NCI-H748 (cell line): ENCODE results near the gene BORCS6.

ENCODE experiments used
- DNase-seq: peaks from one replicate; lab custom pipeline; 2025; ENCODE audit not compliant: unreplicated experiment; lab: John Stamatoyannopoulos, UW

BORCS6 gene

DNA sequence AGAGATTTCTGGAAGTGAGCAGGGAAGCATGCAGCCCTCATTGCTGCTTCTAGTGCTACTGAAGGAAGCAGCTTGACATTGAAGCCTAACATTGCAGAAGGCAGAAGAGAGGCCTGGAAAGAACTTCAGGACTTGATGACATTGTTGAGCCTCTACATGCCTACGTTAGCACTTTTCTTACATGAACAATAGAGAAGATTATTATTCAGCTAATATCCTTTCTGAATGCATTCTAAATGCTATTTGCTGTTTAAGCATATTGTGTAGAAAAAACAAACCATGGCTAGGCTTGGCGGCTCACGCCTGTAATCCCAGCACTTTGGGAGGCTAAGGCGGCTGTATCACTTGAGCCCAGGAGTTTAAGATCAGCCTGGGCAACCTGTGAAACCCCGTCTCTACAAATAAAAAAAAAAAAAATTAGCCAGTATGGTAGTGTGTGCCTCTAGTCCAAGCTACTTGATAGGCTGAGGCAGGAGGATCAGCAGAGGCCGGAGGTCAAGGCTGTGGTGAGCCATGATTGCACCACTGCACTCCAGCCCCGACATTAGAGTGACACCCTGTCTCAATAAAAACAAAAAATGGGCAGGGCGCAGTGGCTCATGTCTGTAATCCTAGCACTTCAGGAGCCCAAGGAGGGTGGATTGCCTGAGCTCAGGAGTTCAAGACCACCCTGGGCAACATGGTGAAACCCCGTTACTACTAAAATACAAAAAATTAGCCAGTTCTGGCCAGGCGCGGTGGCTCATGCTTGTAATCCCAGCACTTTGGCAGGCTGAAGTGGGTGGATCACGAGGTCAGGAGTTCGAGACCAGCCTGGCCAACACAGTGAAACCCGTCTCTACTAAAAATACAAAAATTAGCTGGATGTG, 22.6 kb upstream of the BORCS6 start:
- no peak for DNase-seq

DNA sequence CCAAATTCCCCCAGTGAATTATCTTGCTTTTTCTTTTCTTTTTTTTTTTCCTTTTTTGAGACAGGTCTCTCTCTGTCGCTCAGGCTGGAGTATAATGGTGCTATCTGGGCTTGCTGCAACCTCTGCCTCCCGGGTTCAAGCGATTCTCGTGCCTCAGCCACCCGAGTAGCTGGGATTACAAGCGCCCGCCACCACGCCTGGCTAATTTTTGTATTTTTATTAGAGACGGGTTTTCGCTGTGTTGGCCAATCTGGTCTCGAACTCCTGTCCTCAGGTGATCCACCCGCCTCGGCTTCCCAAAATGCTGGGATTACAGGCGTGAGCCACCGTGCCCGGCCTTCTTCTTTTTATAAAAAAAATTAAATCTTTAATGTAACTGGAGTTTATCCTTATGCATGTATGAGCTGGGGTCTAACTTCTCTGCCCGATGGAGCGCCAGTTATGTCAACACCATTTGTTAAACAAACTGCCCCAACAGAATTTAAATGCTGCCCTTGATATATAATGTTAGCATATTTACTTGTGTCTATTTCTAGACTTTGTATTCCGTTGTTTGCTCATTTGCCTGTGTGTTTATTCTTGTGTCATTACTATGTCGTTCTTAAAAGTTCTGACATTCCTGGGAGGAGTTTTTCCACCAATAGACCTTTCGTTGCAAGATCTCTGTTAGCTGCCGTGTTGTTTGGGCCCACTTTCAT, 20.9 kb upstream of the BORCS6 start:
- DNase-seq = peak; percentile 62

DNA sequence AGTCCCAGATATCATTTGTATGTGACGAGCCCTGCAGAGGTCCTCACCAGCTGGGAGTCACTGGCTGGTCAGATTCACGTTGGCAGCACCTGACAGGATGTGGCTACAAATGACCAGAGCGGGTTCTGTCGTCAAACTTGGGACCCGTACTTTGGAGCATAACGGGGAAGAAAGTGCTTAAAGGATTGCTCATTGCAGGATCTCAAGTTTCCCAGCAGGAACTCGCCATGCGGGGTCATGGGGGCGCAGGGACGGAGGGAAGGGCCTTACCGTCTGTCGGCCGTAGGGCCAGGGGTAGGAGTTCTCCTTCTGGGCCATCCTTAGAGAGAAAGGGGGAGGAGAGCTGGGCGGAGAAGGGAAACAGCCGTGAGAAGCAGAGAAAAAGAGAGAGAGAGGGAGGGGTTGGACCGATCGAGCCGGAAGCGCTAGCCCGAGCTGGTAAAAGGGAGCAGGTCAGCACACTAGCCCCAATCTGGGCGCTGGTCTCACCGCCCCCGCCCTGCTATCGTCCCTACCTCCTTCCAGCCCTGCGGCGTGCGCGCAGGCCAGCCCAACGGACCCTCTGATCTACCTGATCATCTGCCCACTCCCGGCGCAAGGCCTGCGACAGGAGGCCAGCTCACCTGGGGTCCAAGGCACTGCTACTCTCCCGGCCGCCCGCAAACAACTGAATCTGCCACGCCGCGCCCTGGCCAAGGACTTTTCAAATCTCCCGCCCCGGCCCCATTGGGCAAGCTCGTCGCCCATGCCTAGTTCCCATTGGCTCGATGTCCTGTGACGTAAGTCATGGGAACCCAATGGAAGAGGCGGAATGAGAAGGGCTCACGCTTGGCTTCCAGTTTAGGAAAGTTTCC, 20.2 kb upstream of the BORCS6 start, which contains the start of gene AURKB:
TSS of gene AURKB (minus strand) at position 669 of the 854 bp plus-strand sequence. CDS start at position 318, 351 bp downstream.
- DNase-seq = peak; percentile 99

DNA sequence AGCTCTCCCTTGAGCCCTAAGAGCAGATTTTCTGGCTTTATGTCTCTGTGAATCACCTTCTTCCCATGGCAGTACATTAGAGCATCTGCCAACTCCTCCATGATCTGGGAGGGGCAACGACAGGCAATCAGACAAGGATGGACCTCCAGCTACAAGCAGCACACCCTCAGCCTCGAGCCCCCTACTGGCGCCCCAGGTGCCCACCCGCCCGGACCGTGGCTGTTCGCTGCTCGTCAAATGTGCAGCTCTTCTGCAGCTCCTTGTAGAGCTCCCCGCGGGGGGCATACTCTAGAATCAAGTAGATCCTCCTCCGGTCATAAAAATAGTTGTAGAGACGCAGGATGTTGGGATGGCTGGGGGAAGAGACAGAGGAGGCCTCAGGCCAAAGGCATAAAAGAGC, 16.6 kb upstream of the BORCS6 start:
- DNase-seq = no peak

DNA sequence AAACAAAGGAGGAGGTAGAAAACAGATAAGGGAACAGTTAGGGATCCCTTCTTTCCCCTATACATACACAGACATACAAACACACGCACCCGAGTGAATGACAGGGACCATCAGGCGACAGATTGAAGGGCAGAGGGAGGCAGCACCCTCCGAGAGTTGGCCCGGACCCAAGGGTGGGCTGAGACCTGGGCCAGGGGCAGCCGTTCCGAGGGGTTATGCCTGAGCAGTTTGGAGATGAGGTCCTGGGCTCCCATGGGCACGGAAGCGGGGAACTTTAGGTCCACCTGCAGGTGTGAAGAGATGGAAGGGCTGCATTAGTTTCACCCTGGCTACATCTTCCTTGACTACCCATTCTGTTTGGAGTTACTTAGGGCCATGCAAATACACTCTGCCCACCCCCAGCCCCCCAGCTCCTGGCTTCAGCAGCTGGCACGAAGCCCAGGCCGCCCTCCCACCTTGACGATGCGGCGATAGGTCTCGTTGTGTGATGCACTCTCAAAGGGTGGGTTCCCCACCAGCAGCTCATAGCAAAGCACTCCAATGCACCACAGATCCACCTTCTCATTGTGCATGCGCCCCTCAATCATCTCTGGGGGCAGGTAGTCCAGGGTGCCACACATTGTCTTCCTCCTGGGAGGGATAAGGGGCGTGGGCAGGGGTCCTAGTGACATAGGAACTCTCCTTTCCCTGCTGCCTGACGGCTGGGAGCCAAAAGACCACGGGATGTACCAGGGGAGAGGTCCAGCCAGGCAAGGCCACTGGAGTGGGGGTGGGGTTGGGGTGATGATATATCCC, 15.0 kb upstream of the BORCS6 start:
- no peak for DNase-seq

DNA sequence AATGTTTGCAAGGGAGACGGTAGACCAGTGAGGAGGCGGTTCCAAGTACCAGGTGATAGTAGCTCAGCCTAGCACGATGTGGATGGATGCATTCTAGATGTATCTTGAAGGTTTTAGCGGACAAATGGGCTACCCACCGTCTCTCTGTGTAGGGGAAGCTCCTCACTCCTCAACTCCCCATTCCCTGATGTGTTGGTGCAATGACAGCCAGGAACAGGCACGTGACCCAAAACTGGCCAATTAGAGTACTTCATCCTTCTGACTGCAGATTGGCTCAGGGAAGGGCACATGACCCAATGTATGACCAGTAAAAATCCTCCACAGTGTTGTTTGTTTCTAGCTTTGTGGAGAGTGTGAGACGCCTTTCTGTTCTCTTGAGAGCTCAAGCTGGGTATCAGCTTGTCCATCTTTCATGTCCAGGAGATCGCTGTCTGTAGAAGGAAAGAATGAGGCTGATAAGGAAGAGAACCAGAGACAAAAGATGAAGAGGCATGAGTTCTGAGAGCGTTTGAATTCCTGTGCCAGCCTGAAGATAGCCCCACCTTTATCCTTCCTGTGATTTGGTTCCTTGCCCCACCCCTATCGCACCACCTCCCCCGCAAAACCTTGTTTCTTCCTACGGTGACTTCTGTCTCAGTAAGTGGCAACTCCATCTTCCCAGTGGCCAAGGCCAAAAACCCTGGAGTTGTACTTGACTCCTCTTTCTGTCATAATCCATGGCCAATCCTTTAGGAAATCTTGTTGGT, 2.3 kb upstream of the BORCS6 start:
- peak; percentile 98 for DNase-seq

DNA sequence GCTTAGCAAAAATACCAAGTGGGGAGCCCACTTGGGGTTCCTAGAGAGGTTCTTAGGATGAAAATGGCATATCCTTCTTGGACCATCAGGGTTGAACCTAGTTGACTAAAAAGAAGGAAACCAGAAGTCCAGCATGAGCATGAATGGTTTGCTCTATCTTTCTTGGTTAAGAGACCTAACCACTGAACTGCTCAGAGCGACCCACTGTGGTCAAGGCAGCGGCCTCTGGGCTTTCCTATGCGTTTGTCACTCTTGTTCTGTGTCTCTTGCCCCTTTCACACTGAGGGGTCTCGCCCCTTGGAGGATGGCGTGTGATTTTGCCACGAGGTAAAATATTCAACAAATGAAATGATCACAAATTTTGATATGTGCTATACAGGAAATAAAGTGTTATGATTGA, 526 bp upstream of the BORCS6 start:
- DNase-seq = no peak

DNA sequence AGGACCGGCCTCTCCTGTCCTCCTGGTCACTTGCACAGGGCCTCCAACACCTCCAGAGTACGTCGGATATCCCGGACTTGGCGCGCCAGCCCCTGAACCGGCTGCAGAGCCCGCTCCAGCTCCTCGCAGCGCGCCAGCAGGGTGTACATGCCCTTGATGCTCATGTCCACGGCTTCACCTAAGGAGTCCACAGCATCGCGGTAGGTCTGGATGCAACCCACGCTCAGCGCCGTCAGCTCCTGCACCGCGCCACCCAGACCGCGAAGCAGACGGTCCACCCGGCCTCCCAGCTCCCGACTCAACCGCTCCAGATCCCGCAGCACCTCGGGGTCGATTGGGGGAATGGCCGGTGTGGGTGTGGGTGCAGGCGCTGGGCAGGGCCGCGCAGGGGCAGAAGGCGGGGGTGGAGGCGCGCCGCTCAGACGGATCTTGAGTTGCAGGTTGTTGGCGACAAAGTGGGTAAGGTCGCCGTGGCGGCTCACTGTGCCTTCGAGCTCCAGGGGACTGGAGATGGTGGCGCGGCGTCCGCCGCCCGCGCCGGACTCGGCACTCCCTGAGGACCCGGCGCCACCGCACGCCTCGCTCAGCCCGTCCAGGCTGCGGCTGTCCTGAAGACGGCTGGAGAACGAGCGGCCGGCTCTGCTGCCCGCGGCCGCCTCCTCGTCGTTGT, 804 bp downstream of the BORCS6 start:
- peak; percentile 58 for DNase-seq

DNA sequence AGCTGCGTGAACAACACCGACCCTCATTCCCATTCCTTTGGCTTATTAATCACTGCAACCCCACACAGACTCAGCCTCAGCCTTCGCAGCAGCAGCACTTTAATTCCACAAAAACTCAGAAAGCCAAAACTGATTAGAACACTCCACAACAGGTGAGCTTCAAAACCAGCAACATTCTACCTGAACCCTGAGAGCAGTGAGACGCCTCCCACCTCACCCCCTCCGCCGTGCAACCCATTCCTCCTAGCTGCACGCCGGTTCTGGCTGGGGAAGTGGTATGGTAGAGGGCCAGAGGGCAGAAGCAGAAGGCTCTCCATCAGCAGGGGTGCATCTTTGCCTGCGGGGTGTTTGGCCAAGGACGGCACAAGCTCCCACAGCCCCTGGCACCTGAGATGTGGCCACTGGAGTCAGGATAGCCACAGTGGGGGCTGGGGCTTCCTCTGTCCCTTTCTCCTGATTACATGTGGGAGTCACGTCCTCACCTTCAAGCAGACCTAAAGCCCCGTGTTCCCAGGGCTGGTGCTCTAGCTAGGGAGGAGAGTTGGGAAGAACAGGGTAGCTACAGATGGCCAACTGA, 1.6 kb downstream of the BORCS6 start:
- peak; percentile 53 for DNase-seq

DNA sequence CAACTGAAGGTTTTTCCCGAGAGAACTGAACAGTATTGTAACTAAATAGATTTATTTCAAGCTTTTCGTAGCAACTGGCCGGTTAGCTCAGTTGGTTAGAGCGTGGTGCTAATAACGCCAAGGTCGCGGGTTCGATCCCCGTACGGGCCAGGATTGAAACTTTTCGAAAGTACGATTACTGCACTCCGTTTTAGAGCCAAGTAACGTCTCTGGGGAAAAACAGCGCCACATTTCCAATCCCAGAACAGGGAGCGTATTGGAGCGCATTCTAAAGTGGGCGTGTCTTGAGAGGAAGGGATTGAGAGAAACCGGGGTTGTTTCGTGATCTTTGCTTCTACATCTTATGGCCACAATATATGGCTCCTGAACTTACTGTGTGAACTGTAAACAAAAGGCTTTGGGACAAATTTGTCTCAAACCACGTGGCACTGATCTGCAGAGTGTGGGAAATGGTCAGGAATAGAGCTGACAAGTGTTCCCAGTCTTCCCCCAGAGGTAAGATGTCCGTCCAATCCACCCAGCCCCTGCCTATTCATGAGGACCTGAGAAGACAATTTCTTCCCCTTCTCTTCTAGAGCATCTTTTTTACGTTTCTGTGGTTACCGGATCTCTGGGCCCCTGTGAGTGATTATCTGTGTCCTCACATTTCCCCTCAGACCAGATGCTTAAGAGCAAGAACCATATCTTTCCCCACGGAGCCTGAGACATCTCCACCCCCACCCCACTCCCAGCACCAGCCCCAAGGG, 2.3 kb downstream of the BORCS6 start:
- DNase-seq = peak; percentile 99

DNA sequence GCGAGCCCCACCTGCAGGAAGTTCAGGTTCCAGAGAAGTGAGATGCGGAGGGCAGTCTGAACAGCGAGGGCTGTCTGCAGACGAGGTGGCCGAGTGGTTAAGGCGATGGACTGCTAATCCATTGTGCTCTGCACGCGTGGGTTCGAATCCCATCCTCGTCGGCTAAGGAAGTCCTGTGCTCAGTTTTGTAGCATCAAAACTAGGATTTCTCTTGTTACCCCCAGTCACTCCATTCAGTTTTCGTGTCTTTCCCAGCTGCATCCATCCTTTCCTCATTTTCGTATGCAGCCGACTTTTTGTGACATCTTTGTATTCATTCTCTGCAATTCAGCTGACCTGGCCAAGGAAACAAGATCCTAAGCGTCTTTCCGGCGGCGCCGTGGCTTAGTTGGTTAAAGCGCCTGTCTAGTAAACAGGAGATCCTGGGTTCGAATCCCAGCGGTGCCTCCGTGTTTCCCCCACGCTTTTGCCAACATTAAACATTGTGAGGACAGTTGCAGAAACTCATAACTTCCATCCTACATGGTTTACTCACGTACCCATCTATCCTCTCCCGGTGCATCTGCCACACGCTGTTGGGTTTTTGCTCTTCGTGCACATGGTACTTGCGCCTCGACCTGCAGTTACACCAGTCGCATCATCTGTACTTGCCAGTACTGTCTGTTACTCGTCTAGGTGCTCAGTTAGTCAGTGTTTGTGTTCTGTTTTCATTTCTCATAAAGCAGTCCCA, 3.0 kb downstream of the BORCS6 start:
- DNase-seq = peak; percentile 98

DNA sequence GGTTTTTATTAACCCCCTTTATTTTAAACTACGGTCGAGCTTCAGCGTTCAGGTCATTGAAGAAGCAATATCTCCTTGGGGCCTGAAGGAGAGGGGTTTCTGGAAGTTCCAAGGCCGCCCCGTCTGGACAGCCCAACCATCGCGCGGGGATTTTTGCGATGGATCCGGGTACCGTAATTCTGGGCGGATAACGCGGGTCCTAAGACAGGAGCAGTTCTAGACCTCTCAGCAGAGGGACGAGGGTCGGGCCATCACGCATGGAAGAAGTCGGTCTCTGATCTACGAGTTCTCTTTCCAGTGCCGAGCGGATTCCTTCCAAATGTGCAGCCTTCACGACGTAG, 3.6 kb downstream of the BORCS6 start:
- DNase-seq = no peak

DNA sequence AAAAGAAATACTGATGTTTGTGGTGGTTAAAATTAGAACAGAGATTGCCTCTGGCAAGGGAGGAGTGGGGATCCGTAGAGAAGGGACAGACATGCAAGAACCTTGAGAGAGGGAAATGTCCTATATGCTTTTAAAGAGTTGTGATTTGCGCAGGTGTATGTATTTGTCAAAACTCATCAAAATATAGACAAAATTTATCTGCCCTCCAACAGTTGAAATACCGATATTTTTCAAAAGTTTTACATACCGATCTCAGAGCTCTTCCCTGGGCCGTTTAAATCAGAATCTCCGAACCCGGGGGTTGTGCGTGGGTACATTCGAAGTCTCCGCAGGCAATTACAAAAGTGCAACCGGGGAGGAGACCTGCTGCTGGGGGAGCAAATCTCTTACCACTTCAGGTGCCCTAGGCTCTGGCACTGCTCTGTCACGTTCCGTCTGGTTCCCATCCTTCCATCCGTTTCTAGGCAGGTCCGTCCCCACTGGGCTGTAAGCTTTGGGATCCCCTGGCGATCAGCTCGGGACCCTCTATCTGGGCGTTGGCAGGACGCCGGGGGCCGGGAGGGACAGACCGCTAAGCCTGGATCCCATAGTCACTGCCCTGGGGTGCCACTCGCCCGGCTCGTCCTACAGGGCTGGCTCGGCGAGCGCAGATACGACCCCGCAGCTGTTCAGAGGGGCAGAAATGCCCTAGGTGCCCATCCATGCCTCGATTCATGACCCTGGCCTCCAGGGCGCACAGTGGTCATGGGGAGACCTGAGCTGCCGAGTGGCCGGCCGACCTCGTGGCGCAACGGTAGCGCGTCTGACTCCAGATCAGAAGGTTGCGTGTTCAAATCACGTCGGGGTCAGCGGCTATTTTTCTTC, 4.2 kb downstream of the BORCS6 start:
- DNase-seq = peak; percentile 94

DNA sequence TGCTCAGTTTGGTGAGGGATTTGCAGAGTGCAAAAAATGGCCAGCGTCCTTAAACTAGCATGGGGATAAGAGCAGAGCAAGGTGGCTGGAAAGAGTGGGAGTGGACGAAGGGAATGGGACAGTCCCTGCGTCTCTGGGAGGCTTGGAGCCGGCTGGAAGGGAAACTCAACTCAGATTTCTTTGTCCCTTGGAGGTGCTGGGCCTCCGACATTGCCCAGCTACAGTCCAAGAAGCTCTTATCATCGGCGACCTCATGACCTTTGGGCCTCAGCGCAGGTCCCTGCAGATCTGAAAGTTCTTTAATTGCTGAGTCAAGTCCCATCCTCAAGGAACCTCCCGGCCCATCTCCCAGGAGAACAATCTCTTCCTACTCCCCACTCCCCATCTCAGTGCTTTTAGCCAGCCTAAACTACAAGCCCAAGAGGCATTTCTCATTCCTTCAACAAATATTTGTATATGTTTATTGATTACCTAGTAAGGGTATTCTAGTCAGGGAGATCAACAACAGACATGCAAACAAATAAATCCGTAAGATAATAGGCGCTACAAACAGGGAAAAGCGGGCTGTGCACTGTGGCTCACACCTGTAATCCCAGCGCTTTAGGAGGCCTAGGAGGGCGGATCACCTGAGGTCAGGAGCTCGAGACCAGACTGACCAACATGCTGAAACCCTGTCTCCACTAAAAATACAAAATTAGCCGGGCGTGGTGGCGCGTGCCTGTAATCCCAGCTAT, 12.8 kb downstream of the BORCS6 start:
- no peak for DNase-seq

DNA sequence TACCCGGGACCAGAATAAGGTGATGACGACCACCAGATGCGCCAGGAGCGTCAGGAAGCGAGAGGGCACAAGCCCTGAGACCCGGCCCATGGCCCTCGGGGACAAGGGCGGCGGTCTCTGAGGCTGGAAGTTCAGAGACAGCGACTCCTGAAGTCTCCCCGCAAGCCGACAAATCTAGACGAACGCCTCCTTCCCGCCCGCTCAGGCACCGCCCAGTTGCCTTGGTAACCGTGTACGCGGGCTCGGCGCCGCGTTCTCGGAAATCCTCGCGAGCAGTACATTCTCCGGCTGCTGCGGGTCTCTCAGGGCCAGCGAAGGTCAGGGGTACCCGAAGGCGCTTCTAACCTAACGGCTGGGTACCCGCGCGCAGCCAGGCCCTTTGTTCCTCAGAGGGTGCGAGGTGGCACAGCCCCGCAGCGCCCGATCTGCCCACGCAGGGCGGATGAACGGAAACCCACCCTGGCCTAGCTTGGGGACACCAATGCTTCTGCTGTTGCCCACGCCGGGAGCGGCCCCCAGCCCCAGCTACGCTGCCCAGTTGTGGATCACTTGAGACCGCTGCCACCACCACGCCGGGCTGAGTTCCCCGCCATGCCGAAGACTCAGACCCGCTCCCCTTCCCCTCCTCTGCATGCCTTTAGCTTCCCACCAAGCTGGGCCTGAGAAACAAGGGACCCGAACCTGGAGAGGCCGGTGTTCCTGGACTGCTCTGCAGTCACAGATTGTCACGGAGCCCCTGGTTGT, 13.6 kb downstream of the BORCS6 start, which contains the start of gene TMEM107:
TSS of gene TMEM107 (minus strand) at position 184 of the 744 bp plus-strand sequence. CDS start at position 90, 94 bp downstream.
- peak; percentile 98 for DNase-seq
